GM18909 (cell line): ENCODE measurements around the gene GPR3.

Experiments used
- ATAC-seq: cut with Tn5 transposase; IDR thresholded peaks from one replicate; pipeline ENCODE4 v1.9.1; 2021; ENCODE audit warnings: mild to moderate bottlenecking; ENCODE audit not compliant: unreplicated experiment, poor library complexity

Gene GPR3, protein sequence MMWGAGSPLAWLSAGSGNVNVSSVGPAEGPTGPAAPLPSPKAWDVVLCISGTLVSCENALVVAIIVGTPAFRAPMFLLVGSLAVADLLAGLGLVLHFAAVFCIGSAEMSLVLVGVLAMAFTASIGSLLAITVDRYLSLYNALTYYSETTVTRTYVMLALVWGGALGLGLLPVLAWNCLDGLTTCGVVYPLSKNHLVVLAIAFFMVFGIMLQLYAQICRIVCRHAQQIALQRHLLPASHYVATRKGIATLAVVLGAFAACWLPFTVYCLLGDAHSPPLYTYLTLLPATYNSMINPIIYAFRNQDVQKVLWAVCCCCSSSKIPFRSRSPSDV

DNA sequence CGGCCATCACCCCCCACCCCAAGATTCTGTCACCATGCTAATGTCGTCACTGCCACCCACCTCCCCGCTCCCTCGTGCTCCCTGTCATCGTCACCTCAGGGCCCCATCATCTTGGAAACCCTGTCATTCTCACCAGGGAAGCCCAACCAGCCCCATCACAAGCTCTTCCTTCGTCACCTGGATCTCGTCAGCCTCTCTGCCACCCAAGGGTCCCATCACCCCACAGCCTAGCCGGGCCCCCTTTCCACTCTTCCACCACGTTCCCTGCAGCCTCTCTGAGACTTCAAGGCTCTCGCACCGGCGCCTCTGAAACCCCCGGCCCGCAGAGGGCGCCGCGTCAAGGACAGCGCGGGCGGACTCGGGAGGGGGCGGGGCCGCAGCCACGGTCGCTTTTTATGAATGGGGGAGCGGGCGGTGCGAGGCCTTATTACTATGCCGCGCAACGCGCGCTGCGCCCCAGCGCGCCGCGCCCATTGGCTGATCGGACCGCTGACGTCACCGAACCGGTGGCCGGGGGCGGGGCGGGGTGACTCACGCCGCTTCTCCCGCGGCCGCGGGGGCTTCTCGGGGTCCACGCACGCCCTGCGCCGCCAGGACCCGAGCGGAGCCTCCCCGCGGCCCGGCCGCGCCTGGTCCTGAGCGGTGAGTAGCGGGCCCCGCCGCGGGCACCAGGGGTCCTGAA is at the start of gene GPR3:
TSS of gene GPR3 (plus strand) at position 527 of the 682 bp plus-strand sequence. CDS start 1,177 bp downstream, outside the sequence.
- peak; percentile 76 for ATAC-seq

- peak; percentile 39 for ATAC-seq
Measured at GRCh38 chr1:27342778-27343638, 49.4 kb upstream of the GPR3 start.

DNA sequence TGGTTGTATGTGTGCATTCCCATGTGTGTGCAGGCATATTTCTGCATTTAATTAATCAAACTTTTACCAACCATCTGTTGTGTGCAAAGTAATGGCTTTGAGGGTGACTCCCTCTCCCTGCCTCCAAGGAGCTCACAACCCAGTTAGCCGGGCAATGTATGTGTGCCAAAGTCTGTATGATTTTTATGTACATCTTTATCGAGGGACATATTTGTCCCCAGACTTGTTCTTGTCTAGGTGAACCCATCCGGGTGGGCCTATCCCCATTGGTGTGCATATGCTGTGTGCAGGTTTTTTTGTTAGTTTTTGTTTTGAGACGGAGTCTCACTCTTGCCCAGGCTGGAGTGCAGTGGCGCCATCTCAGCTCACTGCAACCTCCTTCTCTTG is 48.8 kb upstream of the GPR3 start:
- no peak for ATAC-seq

DNA sequence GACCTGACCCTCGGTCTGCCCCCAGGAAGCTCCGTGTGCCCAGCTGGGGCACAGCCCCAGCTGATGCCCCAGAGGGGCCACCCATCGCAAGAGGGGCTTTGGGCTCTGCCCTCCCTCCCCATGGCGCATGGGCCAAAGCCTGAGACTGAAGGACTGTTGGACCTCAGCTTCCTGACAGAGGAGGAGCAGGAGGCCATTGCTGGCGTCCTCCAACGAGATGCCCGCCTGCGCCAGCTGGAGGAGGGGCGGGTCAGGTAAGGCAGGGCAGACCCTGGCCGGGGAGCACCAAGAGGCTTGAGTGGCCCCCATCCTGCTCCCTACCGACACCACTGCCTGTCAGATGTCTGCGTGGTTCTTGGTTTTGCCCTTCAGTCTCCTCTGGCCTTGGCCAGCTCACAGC is 47.1 kb upstream of the GPR3 start:
- no peak for ATAC-seq

DNA sequence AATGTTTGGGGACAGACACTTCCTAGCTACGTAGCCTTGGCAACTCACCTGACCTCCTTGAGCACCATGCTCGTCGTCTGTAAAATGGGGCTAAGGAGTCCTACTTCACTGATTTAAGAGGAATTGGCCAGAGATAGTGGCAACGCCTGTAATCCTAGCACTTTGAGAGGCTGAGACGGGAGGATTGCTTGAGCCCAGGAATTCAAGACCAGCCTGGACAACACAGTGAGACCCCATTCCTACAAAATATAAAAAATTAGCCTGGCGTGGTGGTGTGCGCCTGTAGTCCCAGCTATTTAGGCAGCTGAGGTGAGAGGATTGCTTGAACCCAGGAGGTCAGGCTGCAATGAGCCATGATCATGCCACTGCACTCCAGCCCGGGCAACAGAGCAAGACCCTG is 46.1 kb upstream of the GPR3 start:
- ATAC-seq = no peak

- no peak for ATAC-seq
Measured at GRCh38 chr1:27346991-27347624, 45.3 kb upstream of the GPR3 start.

GRCh38 chr1:27348861-27349783 is 43.3 kb upstream of the GPR3 start:
- no peak for ATAC-seq

GRCh38 chr1:27349784-27350662 is 42.4 kb upstream of the GPR3 start:
- ATAC-seq = no peak

GRCh38 chr1:27350663-27351540 is 41.5 kb upstream of the GPR3 start:
- no peak for ATAC-seq

DNA sequence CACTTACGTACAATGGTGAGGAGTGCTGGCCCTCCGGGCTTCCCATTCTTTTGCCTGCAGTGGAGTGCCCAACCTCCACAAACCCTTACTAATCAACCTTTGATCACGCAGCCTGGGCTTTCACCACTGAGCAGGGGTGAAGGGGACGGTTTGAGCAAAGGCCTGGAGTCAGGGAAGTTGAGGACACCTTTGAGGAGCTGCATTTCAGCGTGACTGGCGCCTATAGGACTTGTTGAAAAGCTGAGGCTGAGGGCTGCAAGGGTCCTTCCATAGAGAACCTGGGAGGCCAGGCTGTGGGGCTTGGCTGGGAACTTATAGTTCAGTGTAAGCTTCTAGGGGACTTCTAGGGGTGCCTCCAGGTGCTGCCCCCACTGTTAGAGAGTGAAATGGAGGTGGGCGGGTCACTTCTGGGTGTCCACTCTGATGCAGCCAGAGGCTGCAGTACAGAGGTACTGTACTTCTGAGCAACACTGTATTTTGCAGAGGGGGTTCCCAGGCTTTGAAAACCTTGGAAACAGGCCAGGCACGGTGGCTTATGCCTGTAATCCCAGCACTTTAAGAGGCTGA is 40.8 kb upstream of the GPR3 start:
- ATAC-seq = no peak

GRCh38 chr1:27353166-27353565 is 39.3 kb upstream of the GPR3 start:
- no peak for ATAC-seq

GRCh38 chr1:27353629-27354028 is 38.8 kb upstream of the GPR3 start:
- no peak for ATAC-seq

DNA sequence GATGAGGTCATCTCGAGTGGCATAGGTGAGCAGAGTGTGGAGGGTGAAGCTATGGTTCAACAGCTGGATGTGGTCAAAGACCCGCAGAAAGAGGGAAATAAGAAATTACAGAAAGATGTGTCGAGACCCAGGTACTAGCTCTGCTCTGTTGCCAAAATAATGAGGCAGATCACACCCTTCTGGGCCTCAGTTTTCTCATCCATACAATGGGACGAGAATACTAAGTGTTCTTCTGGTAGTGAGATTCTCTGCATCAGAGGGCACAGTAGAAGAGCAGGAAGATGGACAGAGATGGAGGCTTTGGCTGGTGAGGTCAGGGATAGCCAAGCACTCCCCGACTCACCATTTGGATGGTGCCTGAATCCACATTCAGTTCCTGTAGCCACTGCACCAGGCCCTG is 36.7 kb upstream of the GPR3 start:
- no peak for ATAC-seq

DNA sequence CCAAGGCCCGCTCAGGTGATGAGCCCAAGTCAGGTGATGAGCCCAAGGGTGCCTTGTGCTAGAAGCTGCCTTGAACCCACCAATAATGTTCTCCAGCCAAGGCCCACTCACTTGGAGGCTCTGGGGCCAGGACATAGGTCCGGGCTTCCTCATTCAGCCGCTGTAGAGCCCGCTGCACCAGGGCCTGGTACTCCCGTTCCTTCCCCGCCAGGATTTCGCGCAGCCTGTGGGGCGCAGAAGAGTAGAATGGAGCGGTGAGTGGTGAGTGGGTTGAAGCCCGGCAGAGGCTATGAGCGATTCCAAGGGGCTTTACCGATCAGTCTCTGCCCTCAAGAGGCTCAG is 36.2 kb upstream of the GPR3 start:
- no peak for ATAC-seq

GRCh38 chr1:27356619-27357280 is 35.7 kb upstream of the GPR3 start:
- ATAC-seq = no peak

- ATAC-seq = peak; percentile 62
Measured at GRCh38 chr1:27357281-27358037, 35.0 kb upstream of the GPR3 start.
